HL-60 (cell line): ENCODE results near the gene NCEH1.

Experiments
- DNase-seq, 2 experiments: peaks; one replicate each; pipeline ENCODE4 v3.0.0-alpha.2; 2010 to 2020; ENCODE audit warnings: low read depth in 1 of 2, low spot score in 1 of 2
- H3K27ac ChIP-seq: fragments of 250-450 bp; sonication (Bioruptor Pico); replicated peaks from 2 replicates; pipeline ENCODE4 v1.5.1; 2020; ENCODE audit warnings: mild to moderate bottlenecking, moderate library complexity
- H3K27me3 ChIP-seq: fragments of 250-450 bp; sonication (Bioruptor Pico); 2 replicates; pipeline ENCODE4 v1.5.1; 2021; ENCODE audit warnings: mild to moderate bottlenecking, moderate library complexity; ENCODE audit not compliant: insufficient read depth, poor library complexity, severe bottlenecking
- H3K4me3 ChIP-seq: replicated peaks from 2 replicates; pipeline ENCODE4 v1.5.1; 2011; ENCODE audit warnings: mild to moderate bottlenecking, control low read depth, low read length; ENCODE audit not compliant: insufficient read depth
- CTCF ChIP-seq: IDR thresholded peaks from one replicate; pipeline ENCODE4 v1.5.1; 2011; ENCODE audit warnings: low read length, control low read depth, inconsistent platforms; ENCODE audit not compliant: insufficient read depth
- GABPA ChIP-seq: IDR thresholded peaks from 2 replicates; pipeline ENCODE4 v1.6.1; 2012; ENCODE audit warnings: low read depth
- POLR2AphosphoS5 ChIP-seq: IDR thresholded peaks from 2 replicates; pipeline ENCODE4 v1.6.1; 2012; ENCODE audit warnings: low read depth
- REST ChIP-seq: IDR thresholded peaks from 2 replicates; pipeline ENCODE4 v1.6.1; 2012; ENCODE audit warnings: low read depth; ENCODE audit not compliant: insufficient replicate concordance
- SPI1 ChIP-seq: IDR thresholded peaks from 2 replicates; pipeline ENCODE4 v1.6.1; 2012; ENCODE audit warnings: low read depth, mild to moderate bottlenecking, borderline replicate concordance

Gene NCEH1

GRCh38 chr3:172604895-172605646 is 105.8 kb downstream of the NCEH1 start:
- DNase-seq, result no peak
- H3K27ac ChIP-seq, result no peak overlapping the region
- no peak overlapping the region for H3K4me3 ChIP-seq
- TF ChIP-seq CTCF (no peak), POLR2AphosphoS5 (no peak), GABPA (no peak), REST (no peak), SPI1 (no peak)
- no peaks in the 10 kb centered on the region for H3K27me3 ChIP-seq

GRCh38 chr3:172601066-172601832 is 109.6 kb downstream of the NCEH1 start:
- no peak overlapping the region for H3K27ac ChIP-seq
- no peak for DNase-seq
- H3K27me3 ChIP-seq, result no peaks in the 10 kb centered on the region
- no peak overlapping the region for H3K4me3 ChIP-seq
- no peak for TF ChIP-seq SPI1
- no peak for TF ChIP-seq POLR2AphosphoS5
- TF ChIP-seq GABPA, result no peak
- TF ChIP-seq CTCF, result no peak
- no peak for TF ChIP-seq REST

GRCh38 chr3:172600644-172601065 is 110.2 kb downstream of the NCEH1 start:
- Histone ChIP-seq H3K27ac (no peak overlapping the region), H3K4me3 (no peak overlapping the region), H3K27me3 (no peaks in the 10 kb centered on the region)
- no peak for DNase-seq
- TF ChIP-seq REST (no peak), SPI1 (no peak), CTCF (no peak), POLR2AphosphoS5 (no peak), GABPA (no peak)
